HK-2 (cell line): ENCODE data around the gene BPIFB3.
A peak's percentile ranks its signal among the peaks of the same experiment; 100 is the strongest.

ENCODE experiments used
- DNase-seq: peaks from one replicate; pipeline ENCODE4 v3.0.0-alpha.2; 2018; ENCODE audit not compliant: unreplicated experiment

Gene BPIFB3

DNA sequence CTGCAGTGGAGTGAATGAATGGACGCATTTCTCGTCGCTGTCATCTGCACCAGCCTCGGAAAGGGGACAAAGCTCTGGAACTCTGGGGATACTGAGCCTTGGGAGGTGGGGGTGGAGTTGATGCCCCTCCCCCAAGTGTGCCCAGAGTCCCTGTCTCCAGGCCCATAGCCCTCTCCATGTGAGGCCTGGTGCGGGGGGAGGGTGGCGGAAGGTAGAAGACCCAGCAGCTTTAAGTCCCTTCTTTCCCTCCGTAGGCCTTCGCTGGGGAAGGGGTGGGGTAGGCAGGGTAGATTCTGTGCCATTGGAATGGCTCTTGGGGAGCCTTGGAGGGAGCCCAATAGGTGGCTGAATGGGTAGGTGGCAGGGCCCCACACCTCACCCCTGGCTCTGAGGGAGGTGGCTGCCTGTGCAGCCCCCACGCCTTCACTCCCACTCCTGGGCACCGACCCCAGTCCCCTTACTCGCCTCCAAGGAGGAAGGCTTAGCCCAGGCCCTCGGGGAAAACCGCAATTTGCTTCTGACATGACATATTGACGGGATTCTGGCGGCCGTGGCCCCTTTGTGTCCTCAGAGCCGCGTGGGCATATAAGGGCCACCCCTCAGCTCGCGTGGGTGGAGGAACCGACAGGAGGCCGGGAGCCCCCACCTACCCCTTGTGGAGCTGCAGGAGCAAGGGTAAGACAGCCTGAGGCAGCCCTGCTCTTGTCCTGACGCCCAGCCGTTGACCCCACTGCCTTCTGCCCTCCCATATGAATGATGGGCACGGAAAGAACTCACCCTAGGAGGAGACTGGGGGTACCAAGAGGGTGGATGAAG lies at the start of gene BPIFB3:
TSS of gene BPIFB3 (plus strand) at position 613 of the 816 bp plus-strand sequence. CDS start 1,533 bp downstream, outside the sequence.
- DNase-seq = no peak

- no peak for DNase-seq
Measured at GRCh38 chr20:33004141-33004751, 49.5 kb upstream of the BPIFB3 start, which contains the start of gene SUN5. Gene SUN5, minus strand, starts transcription at chr20:33004433. Its CDS starts 93 bp downstream, at chr20:33004340.

DNA sequence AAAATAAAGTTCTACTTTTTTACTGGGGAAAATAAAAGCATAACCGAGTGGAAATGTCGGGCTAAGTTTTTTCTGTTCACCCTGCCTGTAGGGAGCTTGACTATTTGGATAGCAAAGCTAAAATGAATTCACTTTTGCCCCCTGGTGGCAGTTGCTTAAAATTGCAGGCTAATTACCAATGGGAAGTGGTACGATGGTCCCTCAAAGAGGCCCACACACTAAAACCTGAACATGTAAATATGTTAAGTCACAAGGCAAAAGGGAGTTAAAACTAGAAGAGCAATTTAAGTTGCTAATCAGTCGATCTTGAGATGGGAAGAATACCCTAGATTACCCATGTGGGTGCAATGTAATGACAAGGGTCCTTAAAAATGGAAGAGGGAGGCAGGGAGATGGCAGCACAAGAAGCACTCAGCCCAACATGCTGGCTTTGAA lies 48.6 kb upstream of the BPIFB3 start:
- peak; percentile 7 for DNase-seq

DNA sequence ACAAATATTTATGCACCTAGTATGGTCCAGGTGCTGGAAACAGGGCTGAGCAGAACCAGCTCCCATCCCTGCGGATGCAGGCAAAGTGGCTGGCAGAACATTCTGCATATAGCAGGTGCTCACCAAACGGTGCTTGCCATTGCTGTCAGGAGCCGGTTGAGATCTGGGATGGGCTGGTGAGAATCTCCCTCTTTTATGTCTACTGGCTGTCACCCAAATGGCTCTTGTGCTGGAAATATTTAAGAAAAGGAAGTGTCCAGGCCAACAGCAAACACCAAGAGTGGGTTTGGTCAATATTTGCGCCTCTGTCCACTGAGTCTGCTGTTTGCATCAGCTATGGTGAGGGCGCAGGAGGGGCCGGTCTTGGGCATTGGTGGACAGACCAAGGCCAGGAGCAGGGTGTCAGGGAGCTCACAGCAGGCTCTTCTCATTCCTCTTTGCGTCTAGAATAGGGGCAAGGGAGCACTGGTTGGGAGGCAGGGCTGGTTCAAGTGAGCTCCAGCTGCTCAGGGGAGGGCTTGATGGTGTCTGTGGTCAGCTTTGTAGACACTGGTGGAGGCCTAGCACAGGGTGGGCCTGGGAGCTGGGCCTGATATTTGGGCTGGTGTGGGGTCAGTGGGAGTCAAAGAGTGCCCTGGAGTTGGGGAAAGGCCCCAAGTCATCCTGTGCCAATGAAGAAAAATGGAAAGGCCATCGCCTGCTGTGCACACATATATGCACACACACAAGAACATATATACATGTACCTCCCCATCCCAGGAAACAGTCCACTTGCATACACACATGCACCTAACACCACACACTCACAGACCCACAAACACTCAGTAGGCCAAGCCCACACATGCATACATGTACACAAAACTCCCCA lies 47.6 kb upstream of the BPIFB3 start:
- no peak for DNase-seq

DNA sequence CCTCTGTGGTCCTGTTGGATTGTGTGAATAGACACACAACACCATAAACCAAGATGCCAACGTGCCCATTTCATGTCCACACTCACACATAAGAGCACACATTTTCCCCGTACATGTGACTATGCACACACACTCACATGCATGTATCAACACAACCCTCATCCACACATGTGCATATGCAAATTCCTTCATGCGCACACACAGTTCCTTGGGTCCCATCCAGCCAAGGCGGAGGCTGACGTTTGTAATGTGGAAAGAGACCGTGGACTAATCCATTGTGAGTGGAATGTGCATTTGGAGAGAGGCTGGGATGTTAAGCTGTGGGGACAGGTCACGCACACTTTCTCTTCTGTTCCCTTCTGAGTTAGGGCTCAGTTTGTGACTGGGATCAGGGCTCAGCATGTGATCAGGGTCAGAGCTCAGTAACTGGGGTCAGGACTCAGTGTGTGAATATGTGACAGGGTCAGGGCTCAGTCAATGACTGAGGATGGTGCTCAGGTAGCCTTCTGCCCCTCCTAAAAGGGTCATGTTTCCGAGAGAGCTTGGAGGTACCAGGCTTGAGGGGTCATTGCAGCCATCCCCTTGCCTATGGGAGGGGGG lies 46.8 kb upstream of the BPIFB3 start:
- DNase-seq = no peak

- no peak for DNase-seq
Measured at GRCh38 chr20:33007376-33008335, 46.0 kb upstream of the BPIFB3 start, which contains the start of gene BPIFB2. Gene BPIFB2, plus strand, starts transcription at chr20:33007704. Its CDS starts 871 bp downstream, at chr20:33008575.

DNA sequence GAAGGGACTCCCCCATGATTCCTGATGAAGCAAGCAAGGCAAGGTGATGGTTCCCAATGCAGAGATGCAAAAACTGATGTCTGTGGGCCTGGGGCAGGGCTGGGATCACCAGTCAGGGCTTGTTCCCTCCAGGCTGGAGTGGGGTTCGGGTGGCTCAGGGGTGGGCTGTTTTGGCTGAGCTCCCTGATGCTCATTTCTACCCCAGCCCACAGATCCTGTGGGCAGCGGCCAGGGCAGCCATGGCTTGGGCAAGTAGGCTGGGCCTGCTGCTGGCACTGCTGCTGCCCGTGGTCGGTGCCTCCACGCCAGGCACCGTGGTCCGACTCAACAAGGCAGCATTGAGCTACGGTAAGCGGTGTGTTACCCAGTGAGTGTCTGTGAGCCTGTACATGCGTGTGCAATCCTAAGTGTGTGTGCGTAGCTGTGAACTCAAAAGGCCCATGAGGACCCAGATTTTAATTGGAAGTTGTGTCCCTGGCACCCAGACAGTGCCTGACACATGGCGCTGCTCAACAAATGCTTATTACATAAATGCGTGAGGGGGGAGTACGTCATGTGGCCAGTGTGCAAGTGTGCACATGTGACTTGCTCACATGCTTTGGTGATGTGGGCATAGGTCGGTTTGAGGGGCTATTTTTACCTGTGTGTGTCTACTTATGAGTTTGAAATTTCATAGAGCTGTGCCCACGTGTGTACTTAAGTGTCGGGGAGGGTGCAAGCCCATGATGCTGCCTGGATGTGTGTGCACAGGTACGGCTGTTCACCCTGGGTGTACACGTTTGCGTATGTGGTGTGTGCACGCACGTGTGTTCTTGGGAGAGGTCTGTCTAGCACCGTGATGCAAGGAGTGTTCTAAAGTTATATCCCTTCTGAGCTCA lies 45.1 kb upstream of the BPIFB3 start:
- no peak for DNase-seq

GRCh38 chr20:33009214-33010132 lies 44.2 kb upstream of the BPIFB3 start:
- DNase-seq = peak; percentile 19

GRCh38 chr20:33010133-33010504 lies 43.6 kb upstream of the BPIFB3 start:
- no peak for DNase-seq

DNA sequence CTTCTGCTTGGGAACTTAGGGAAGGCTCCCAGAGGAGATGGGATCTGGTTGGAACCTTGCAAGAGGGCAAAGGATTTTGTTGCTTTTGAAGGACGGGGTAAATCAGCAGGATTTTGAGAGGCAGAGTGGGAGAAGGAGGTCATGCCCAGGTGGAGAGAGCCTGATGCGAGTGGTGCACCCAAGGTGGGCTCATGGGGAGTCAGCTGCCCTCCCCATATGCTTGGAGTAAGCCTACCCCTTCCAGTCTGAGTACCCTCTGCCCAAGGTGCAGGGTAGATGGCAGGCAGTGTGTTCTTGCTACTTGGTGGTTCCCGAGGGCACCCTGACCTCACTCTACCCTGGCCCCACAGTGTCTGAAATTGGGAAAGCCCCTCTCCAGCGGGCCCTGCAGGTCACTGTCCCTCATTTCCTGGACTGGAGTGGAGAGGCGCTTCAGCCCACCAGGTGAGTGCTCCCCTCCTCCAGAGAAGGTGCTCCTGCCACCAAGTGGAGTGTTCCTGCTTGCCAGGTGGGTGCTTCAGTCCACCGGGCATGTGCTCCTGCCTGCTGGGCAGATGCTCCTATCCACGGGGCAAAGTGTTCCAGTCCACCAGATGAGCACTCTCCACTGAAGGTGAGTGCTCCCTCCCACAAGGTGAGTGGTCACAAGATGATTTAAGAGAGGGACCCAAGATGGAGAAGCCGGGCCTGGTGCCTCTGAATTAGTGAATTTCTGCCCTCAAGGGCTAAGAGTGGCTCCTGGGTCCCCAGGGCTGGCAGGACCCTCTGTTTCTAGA lies 42.8 kb upstream of the BPIFB3 start:
- DNase-seq = no peak

- no peak for DNase-seq
Measured at GRCh38 chr20:33012327-33013189, 41.1 kb upstream of the BPIFB3 start.

- DNase-seq = no peak
Measured at GRCh38 chr20:33013701-33014326, 39.9 kb upstream of the BPIFB3 start.

DNA sequence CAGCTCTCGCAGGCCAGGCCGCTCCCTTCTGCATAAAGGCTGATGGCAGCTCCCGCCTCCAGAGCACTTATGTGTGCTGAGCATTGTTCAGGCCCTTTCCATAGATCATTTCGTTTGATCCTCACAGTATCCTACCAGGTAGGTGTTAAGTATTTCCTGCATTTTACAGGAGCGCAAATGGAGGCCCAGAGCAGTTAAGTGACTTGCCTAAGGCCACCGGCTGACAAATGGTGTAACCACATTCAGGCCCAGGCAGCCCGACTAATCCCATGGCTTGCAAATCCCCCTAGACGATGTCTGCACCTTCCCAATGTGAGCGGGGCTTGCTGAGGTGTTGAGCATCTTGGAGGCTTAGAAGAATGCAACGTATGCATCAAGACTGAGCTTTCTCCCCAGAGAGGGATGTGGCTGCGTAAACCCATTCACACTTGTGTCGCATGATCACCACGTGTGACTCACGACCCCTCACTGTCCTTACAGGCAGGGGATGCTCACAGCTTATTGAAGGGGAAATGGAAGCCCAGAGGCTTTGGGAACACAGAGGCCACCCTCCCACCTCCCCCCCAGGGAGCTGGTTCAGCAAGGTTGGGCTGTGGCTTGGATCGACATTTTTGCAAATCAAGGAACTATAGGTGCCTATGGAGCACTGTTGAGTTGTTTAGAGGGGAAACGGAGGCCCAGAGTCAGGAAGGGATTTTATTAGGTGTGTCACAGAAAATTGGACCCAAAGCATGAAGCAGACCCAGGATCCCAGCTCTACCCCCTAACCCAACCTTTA lies 39.2 kb upstream of the BPIFB3 start:
- no peak for DNase-seq

- DNase-seq = no peak
Measured at GRCh38 chr20:33015114-33015484, 38.6 kb upstream of the BPIFB3 start.
